ENCODE results near the gene CDK5RAP2. TPM values are rescaled to one million over a fixed set of nuclear protein-coding genes. Genes with fewer than 3 reads are reported as not detected.
"Not testable (repeated sequence)": the region's sequence is repeated elsewhere in the genome, so short reads cannot be mapped to it uniquely, and the experiment has no call there.

Gene CDK5RAP2
- total RNA-seq, 1 donor from 2014 or later = 63.6 TPM

DNA sequence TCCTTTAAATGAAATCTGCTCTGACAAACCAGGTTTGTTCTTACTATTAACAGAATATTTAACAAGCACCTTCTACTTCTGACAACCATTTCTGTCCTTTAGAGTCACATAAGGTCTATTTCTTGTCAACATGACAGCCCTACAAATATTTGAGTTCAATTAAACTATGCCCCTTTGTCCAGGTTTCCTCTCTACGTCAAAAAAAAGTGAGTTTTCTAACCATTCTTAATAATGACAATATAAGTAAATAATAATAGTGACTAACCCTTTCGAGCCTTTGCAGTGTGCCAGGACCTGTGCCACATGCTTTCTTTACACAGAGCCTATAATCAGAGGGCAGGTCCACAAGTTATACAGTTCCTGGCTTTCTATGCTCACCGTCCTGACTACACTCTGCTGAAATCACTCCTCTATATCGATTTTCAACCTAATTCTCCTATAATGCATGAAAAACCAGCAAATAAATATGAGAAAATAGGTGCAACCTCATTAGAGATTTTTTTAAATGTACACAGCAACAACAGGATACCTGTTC, 115.0 kb downstream of the CDK5RAP2 start:
- H3K36me3 ChIP-seq = peaks cover 47% of the 10 kb centered on the region
- intact Hi-C loops (cut with micrococcal nuclease) = no loop called here
- TF ChIP-seq, protein P1, sequence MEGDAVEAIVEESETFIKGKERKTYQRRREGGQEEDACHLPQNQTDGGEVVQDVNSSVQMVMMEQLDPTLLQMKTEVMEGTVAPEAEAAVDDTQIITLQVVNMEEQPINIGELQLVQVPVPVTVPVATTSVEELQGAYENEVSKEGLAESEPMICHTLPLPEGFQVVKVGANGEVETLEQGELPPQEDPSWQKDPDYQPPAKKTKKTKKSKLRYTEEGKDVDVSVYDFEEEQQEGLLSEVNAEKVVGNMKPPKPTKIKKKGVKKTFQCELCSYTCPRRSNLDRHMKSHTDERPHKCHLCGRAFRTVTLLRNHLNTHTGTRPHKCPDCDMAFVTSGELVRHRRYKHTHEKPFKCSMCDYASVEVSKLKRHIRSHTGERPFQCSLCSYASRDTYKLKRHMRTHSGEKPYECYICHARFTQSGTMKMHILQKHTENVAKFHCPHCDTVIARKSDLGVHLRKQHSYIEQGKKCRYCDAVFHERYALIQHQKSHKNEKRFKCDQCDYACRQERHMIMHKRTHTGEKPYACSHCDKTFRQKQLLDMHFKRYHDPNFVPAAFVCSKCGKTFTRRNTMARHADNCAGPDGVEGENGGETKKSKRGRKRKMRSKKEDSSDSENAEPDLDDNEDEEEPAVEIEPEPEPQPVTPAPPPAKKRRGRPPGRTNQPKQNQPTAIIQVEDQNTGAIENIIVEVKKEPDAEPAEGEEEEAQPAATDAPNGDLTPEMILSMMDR (IDR thresholded peaks at IDR 0.05; ENCODE audit: borderline replicate concordance) = no peak

DNA sequence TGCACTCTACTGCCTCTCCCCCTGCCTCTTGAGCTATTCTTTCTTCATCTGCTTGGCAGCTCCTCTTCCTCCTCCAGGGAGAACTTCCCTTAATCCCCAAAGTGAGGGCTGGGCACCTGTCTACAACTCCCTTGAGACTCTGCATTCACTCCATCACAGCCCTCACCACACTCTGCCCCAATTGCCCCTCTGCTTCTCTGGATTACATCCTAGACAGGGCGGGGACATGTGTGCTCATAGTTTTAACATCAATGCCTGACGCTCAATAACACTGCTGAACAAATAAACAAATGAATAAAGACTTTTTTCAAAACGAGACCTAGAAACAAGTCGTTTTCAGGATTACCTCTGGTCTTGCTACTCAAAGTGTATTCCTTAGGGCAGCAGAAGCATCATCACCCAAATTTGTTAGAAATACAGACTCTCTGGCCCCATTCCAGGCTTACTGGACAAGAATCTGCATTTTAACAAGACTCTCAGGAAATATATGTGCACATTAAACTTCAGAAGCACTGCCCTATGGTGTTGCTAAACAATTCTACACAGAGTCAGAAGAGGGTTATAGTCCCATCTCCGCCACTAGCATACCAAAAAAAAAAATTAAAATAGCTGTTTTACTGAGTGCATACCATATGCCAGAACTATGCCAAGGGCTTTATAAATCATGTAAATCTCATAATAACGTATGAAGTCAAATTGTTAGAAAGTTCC, 115.6 kb downstream of the CDK5RAP2 start:
- intact Hi-C loops (cut with micrococcal nuclease) = no loop called here
- Histone ChIP-seq H3K4me3 (no peak overlapping the region), H3K27ac (replicated peaks) (no peak overlapping the region), H3K4me1 (peaks cover 2% of the 10 kb centered on the region), H3K36me3 (peaks cover 51% of the 10 kb centered on the region), H3K27me3 (ENCODE audit: low read depth) (no peaks in the 10 kb centered on the region), H3K9me3 (replicated peaks) (no peaks in the 10 kb centered on the region)
- TF ChIP-seq, protein P1 (IDR thresholded peaks at IDR 0.05; ENCODE audit: borderline replicate concordance) = no peak
- no peak for DNase-seq

More for the DNA sequence above, 115.0 kb downstream of the CDK5RAP2 start:
- Histone ChIP-seq H3K27me3 (ENCODE audit: low read depth) (no peaks in the 10 kb centered on the region), H3K27ac (replicated peaks) (no peak overlapping the region), H3K4me1 (no peaks in the 10 kb centered on the region), H3K4me3 (no peak overlapping the region), H3K9me3 (replicated peaks) (no peaks in the 10 kb centered on the region)
- no peak for DNase-seq

DNA sequence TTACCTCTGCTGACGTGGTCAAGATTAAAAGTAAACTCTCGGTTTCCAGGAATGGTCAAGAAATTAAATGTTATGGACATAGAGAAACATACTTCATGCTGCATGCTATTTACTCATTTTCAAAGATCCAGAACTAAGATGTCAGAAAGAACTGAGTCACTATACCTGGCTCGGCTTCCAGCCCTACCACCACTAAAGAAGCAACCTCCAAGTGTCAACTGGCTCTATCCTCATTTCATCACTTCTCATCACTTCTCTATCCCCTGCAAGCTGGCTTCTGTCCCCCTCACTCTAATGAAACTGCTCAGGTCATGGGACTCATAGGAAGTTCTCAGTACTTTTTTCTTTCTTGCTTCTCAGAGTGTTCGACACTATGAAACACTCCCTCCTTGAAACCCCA, 116.2 kb downstream of the CDK5RAP2 start:
- no peaks in the 10 kb centered on the region for H3K27me3 ChIP-seq (ENCODE audit: low read depth)
- no peak overlapping the region for H3K4me3 ChIP-seq
- intact Hi-C loops (cut with micrococcal nuclease) = no loop called here
- TF ChIP-seq, protein P1 (IDR thresholded peaks at IDR 0.05; ENCODE audit: borderline replicate concordance) = no peak
- H3K4me1 ChIP-seq = peaks cover 8% of the 10 kb centered on the region
- H3K36me3 ChIP-seq = peaks cover 52% of the 10 kb centered on the region
- H3K9me3 ChIP-seq (replicated peaks) = no peaks in the 10 kb centered on the region
- H3K27ac ChIP-seq (replicated peaks) = no peak overlapping the region
- DNase-seq = no peak

DNA sequence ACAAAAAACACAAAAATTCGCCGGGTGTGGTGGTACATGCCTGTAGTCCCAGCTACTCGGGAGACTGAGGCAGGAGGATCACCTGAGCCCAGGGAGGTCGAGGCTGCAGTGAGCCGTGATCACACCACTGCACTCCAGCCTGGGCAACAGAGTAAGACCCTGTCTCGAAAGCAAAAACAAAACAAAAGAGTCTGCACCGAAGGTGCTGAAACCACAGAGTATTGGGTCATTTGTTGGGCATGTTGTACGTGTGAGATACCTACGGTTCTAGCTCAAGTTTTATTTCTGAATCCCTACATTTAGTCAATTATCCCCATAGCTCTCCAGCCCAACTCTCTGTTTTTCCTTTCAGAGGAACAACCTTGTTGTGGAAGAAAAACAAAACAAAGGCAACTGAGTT, 118.3 kb downstream of the CDK5RAP2 start:
- H3K27me3 ChIP-seq (ENCODE audit: low read depth); intact Hi-C loops (cut with micrococcal nuclease); H3K9me3 ChIP-seq (replicated peaks); H3K4me3 ChIP-seq; DNase-seq; H3K27ac ChIP-seq (replicated peaks): not testable (repeated sequence)
- peaks cover 10% of the 10 kb centered on the region for H3K4me1 ChIP-seq
- H3K36me3 ChIP-seq = peaks cover 52% of the 10 kb centered on the region

DNA sequence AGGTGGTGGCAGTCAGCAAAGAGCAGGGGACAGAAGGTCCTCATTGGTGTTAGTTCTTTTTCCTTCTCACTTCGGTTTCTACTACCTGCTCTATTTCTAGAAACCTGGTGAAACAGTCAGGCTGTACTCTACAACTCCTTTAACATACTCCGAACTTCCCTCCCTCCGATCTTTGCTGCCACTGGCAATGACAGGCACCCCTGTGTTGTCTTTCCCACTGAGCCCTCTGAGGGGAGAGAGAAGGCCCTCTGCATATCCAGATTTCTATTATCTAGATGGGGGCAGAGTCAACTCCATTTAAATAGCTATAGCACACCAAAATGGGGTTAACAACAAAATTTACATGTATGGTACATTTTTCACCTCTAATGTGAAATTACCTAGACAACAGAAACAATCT, 123.7 kb downstream of the CDK5RAP2 start:
- Histone ChIP-seq H3K4me3 (no peak overlapping the region), H3K27ac (replicated peaks) (no peak overlapping the region), H3K36me3 (peaks cover 71% of the 10 kb centered on the region), H3K9me3 (replicated peaks) (peaks cover 11% of the 10 kb centered on the region), H3K4me1 (peaks cover 18% of the 10 kb centered on the region), H3K27me3 (ENCODE audit: low read depth) (no peaks in the 10 kb centered on the region)
- DNase-seq = no peak
- intact Hi-C loops (cut with micrococcal nuclease) = no loop called here
- TF ChIP-seq, protein P1 (IDR thresholded peaks at IDR 0.05; ENCODE audit: borderline replicate concordance) = no peak

DNA sequence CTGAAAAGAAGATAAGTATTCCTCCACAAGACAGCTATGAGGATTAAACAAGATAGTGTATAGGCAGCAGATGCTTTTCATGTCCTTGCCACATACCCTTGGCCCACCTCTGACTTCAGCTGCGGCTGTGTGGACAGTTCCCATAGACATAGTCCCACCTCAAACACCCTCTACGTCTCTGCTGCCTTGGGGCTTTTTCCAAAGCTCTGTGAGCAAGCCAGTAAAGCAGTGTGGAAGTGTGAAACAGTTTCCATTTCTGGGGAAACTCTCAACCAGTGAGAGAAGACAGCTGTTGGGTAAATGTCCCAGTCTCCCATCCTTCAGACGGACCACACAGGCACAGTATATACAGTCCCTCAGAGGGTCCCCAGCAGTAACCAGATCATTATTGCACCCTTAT, 125.5 kb downstream of the CDK5RAP2 start:
- no peak for DNase-seq
- no peak overlapping the region for H3K4me3 ChIP-seq
- H3K27me3 ChIP-seq (ENCODE audit: low read depth) = no peaks in the 10 kb centered on the region
- H3K27ac ChIP-seq (replicated peaks) = no peak overlapping the region
- H3K4me1 ChIP-seq = peaks cover 17% of the 10 kb centered on the region
- H3K36me3 ChIP-seq = peaks cover 70% of the 10 kb centered on the region
- peaks cover 11% of the 10 kb centered on the region for H3K9me3 ChIP-seq (replicated peaks)
- intact Hi-C loops (cut with micrococcal nuclease) = no loop called here
- TF ChIP-seq, protein P1 (IDR thresholded peaks at IDR 0.05; ENCODE audit: borderline replicate concordance) = no peak
